Karpas-422 (cell line): ENCODE data around the gene PNPLA7. TPM values are rescaled to one million over a fixed set of nuclear protein-coding genes. Genes with fewer than 3 reads are reported as not detected.

ENCODE experiments used
- DNase-seq: peaks from one replicate; pipeline ENCODE4 v3.0.0-alpha.2; 2015
- H2AFZ ChIP-seq: fragments of 200-600 bp; sonication (generic); 2 replicates; pipeline ENCODE4 v1.6.1; 2014; ENCODE audit warnings: antibody characterized with exemption, low read length, mixed read lengths
- H3K27ac ChIP-seq: fragments of 200-600 bp; sonication (generic); 2 replicates; pipeline ENCODE4 v1.5.1; 2014; ENCODE audit warnings: mild to moderate bottlenecking, low read length, moderate library complexity
- H3K27me3 ChIP-seq: fragments of 200-600 bp; sonication (generic); 2 replicates; pipeline ENCODE4 v1.6.1; 2014; ENCODE audit warnings: low read length, mixed read lengths
- H3K36me3 ChIP-seq: fragments of 200-600 bp; sonication (generic); 2 replicates; pipeline ENCODE4 v1.6.1; 2014; ENCODE audit warnings: low read length, mixed read lengths; ENCODE audit not compliant: insufficient read depth
- H3K4me1 ChIP-seq: fragments of 200-600 bp; sonication (generic); 2 replicates; pipeline ENCODE4 v1.6.1; 2014; ENCODE audit warnings: mild to moderate bottlenecking, low read length, mixed read lengths
- H3K4me2 ChIP-seq: fragments of 200-600 bp; sonication (generic); 2 replicates; pipeline ENCODE4 v1.6.1; 2014; ENCODE audit warnings: low read length, low read depth, mild to moderate bottlenecking; ENCODE audit not compliant: poor library complexity, severe bottlenecking
- H3K4me3 ChIP-seq: fragments of 200-600 bp; sonication (generic); 2 replicates; pipeline ENCODE4 v1.5.1; 2014; ENCODE audit warnings: mild to moderate bottlenecking, antibody characterized with exemption, low read length, mixed read lengths
- H3K79me2 ChIP-seq: fragments of 200-600 bp; sonication (generic); 2 replicates; pipeline ENCODE4 v1.6.1; 2014; ENCODE audit warnings: mild to moderate bottlenecking, low read length, mixed read lengths
- H3K9ac ChIP-seq: fragments of 200-600 bp; sonication (generic); 2 replicates; pipeline ENCODE4 v1.6.0; 2014; ENCODE audit warnings: low read length
- H3K9me2 ChIP-seq: fragments of 200-600 bp; sonication (generic), shearing (Covaris generic); replicated peaks from 2 replicates; pipeline ENCODE4 v1.6.0; 2014; ENCODE audit warnings: mild to moderate bottlenecking, low read length, moderate library complexity; ENCODE audit not compliant: insufficient read depth
- H3K9me3 ChIP-seq: fragments of 300-700, 200-600 bp; sonication (generic); 2 replicates; pipeline ENCODE4 v1.6.1; 2014; ENCODE audit warnings: low read length, mixed read lengths
- H4K20me1 ChIP-seq: fragments of 200-600 bp; sonication (generic); 2 replicates; pipeline ENCODE4 v1.6.1; 2014; ENCODE audit warnings: mild to moderate bottlenecking, antibody characterized with exemption, low read length, low read depth; ENCODE audit not compliant: insufficient read depth
- total RNA-seq: library from RNA; depleted of rRNA; stranded (reverse); fragments of >200 nt; shearing (Covaris generic); gene quantifications from 2 replicates; pipeline ENCODE4 v1.2.3, GENCODE V29; 2014; ENCODE audit warnings: low replicate concordance

Gene PNPLA7
- total RNA-seq, 1 experiment from 2014 or later: 1.8 TPM

DNA sequence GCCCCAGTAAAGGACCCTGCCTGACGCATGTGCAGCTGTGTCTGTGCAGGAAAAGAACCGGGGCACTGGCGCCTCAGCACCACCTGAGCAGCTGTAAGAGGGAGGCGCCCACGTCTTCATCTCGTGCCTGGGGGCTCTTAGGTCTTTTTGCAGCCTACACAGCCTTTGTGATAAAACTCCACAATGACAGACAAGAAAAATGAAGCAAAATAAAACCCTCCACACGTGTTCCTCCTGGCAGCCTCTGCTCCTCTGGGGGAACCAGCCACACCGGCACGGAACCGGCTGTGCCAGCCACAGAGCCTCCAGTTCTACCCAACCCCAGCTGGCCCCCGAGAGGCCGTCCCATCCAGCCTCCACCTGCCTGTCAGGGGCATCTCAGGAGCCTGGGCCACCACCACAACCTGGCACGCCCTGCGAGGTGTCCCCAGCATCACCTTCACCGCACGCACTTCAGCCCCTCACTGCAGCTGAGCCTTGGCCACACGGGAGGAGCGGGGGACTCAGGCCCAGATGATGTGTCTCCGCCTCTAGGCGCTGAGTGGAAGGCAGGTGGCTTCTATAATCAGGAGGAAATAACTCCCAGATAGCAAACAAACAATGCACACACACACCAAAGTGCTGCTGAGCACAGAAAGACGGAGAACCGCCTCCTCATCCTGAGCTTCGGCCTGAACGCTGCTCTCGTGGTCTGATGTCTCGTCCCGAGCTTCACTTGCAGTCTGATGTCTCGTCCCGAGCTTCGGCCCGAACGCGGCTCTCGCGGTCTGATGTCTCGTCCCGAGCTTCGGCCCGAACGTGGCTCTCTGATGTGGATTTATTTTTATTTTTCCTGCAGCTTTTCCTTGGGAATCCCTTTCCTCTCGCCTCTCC lies 62.5 kb downstream of the PNPLA7 start:
- Histone ChIP-seq H3K36me3 (no peaks in the 10 kb centered on the region), H3K79me2 (no peaks in the 10 kb centered on the region), H3K27ac (no peak overlapping the region), H2AFZ (no peak overlapping the region), H4K20me1 (no peaks in the 10 kb centered on the region), H3K9ac (no peak overlapping the region), H3K4me3 (no peak overlapping the region), H3K27me3 (no peaks in the 10 kb centered on the region), H3K4me1 (no peaks in the 10 kb centered on the region), H3K4me2 (no peak overlapping the region), H3K9me3 (no peaks in the 10 kb centered on the region), H3K9me2 (no peaks in the 10 kb centered on the region)
- no peak for DNase-seq

- Histone ChIP-seq H3K4me1 (no peaks in the 10 kb centered on the region), H3K79me2 (no peaks in the 10 kb centered on the region), H3K36me3 (no peaks in the 10 kb centered on the region), H2AFZ (no peak overlapping the region), H4K20me1 (no peaks in the 10 kb centered on the region), H3K9me3 (no peaks in the 10 kb centered on the region), H3K9ac (no peak overlapping the region), H3K27me3 (no peaks in the 10 kb centered on the region), H3K4me3 (no peak overlapping the region), H3K27ac (no peak overlapping the region), H3K4me2 (no peak overlapping the region), H3K9me2 (no peaks in the 10 kb centered on the region)
- DNase-seq: no peak
Measured at GRCh38 chr9:137486545-137487453, 63.4 kb downstream of the PNPLA7 start.

GRCh38 chr9:137486141-137486490 lies 64.1 kb downstream of the PNPLA7 start:
- Histone ChIP-seq H4K20me1 (no peaks in the 10 kb centered on the region), H3K4me1 (no peaks in the 10 kb centered on the region), H3K9me3 (no peaks in the 10 kb centered on the region), H3K9ac (no peak overlapping the region), H3K9me2 (no peaks in the 10 kb centered on the region), H3K27ac (no peak overlapping the region), H2AFZ (no peak overlapping the region), H3K36me3 (no peaks in the 10 kb centered on the region), H3K27me3 (no peaks in the 10 kb centered on the region), H3K4me2 (no peak overlapping the region), H3K79me2 (no peaks in the 10 kb centered on the region), H3K4me3 (no peak overlapping the region)
- no peak for DNase-seq

DNA sequence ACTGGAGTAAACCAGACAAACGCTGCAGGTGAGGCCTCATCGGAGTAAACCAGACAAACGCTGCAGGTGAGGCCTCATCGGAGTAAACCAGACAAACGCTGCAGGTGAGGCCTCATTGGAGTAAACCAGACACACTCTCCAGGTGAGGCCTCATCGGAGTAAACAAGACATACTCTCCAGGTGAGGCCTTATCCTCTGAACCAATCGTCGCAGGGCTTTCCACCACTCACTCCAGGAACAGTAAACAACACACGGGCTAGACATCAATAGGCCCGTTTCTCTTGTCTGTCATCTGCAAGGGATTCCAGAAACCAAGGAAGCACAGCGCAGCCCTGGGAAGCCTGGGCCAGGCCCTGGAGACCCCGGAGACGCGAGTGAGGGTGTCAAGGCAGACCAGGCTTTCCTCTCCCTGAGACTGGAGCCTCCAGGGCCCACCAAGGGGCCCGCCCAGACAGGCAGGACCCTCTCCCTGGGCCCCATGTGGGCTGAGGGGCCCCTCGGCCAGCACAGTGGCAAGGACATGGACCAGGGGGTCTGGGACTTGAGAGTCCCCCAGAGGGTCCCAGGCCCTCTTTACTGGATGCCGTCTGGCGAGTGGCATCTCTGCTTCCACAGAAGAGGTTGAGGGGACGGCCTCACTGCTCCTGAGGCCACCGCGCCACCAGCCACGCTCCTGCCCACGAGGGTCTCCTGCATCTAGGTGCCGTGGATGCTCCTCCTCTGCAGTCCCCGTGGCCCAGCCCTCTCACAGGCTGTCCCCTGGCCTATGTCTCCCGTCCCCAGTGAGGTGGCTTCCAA lies 64.7 kb downstream of the PNPLA7 start:
- no peaks in the 10 kb centered on the region for H3K9me3 ChIP-seq
- H3K27me3 ChIP-seq: no peaks in the 10 kb centered on the region
- H3K4me2 ChIP-seq: no peak overlapping the region
- no peaks in the 10 kb centered on the region for H4K20me1 ChIP-seq
- H3K9me2 ChIP-seq: no peaks in the 10 kb centered on the region
- no peak overlapping the region for H3K27ac ChIP-seq
- no peak overlapping the region for H3K9ac ChIP-seq
- no peak overlapping the region for H3K4me3 ChIP-seq
- no peak for DNase-seq
- no peaks in the 10 kb centered on the region for H3K4me1 ChIP-seq
- H3K36me3 ChIP-seq: no peaks in the 10 kb centered on the region
- H2AFZ ChIP-seq: no peak overlapping the region
- H3K79me2 ChIP-seq: no peaks in the 10 kb centered on the region

- H3K36me3 ChIP-seq: no peaks in the 10 kb centered on the region
Measured at GRCh38 chr9:137484551-137485315, 65.5 kb downstream of the PNPLA7 start.

GRCh38 chr9:137482094-137482781 lies 68.0 kb downstream of the PNPLA7 start:
- Histone ChIP-seq H3K4me2 (no peak overlapping the region), H3K36me3 (no peaks in the 10 kb centered on the region), H3K9me2 (no peaks in the 10 kb centered on the region), H3K4me3 (no peak overlapping the region), H3K79me2 (no peaks in the 10 kb centered on the region), H3K4me1 (no peaks in the 10 kb centered on the region), H2AFZ (no peak overlapping the region), H3K9ac (no peak overlapping the region), H3K9me3 (no peaks in the 10 kb centered on the region), H3K27ac (no peak overlapping the region), H4K20me1 (no peaks in the 10 kb centered on the region), H3K27me3 (no peaks in the 10 kb centered on the region)
- DNase-seq: no peak

More at GRCh38 chr9:137484551-137485315, 65.5 kb downstream of the PNPLA7 start:
- Histone ChIP-seq H3K4me3 (no peak overlapping the region), H4K20me1 (no peaks in the 10 kb centered on the region), H3K4me1 (no peaks in the 10 kb centered on the region), H2AFZ (no peak overlapping the region), H3K9me3 (no peaks in the 10 kb centered on the region), H3K9me2 (no peaks in the 10 kb centered on the region), H3K79me2 (no peaks in the 10 kb centered on the region), H3K9ac (no peak overlapping the region), H3K27ac (no peak overlapping the region), H3K4me2 (no peak overlapping the region), H3K27me3 (no peaks in the 10 kb centered on the region)
- DNase-seq: no peak
